ENCODE measurements around the gene RTN1. TPM values are rescaled to one million over a fixed set of nuclear protein-coding genes. Genes with fewer than 3 reads are reported as not detected.

The RTN1 gene
- total RNA-seq, 1 donor from 2014 or later = 0.80 TPM

- H3K4me3 ChIP-seq = no peak overlapping the region
- H3K9me3 ChIP-seq (replicated peaks) = no peaks in the 10 kb centered on the region
- DNase-seq = no peak
- no peak overlapping the region for H3K27ac ChIP-seq (replicated peaks)
- no peak for TF ChIP-seq CTCF (IDR thresholded peaks at IDR 0.05; ENCODE audit: borderline replicate concordance)
- H3K27me3 ChIP-seq (ENCODE audit: low read depth) = no peaks in the 10 kb centered on the region
- no peaks in the 10 kb centered on the region for H3K36me3 ChIP-seq
- intact Hi-C loops (cut with micrococcal nuclease) = no loop called here
- H3K4me1 ChIP-seq = no peaks in the 10 kb centered on the region
Observed at GRCh38 chr14:59600211-59600945, 270.2 kb downstream of the RTN1 start.

DNA sequence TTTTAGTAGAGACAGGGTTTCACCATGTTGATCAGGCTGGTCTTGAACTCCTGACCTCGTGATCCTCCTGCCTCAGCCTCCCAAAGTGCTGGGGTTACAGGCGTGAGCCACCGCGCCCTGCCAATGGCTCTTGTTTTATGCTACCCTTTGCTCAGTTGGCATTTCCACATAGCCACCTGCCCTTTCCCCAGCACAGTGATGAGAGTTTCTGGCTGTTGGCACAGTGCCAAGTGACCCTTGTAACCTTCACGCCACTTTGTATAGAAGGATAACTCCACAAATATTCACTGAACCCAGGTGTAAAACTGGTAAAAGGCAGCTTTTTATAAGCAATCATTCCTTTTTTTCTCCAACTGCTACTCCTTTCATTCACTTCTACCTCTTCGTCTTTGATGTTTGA lies 275.5 kb downstream of the RTN1 start:
- no peak for DNase-seq
- no peak overlapping the region for H3K27ac ChIP-seq (replicated peaks)
- H3K9me3 ChIP-seq (replicated peaks) = peaks cover 6% of the 10 kb centered on the region
- H3K4me1 ChIP-seq = no peaks in the 10 kb centered on the region
- TF ChIP-seq CTCF (IDR thresholded peaks at IDR 0.05; ENCODE audit: borderline replicate concordance) = no peak
- H3K27me3 ChIP-seq (ENCODE audit: low read depth) = peaks cover 5% of the 10 kb centered on the region
- intact Hi-C loops (cut with micrococcal nuclease) = no loop called here
- H3K36me3 ChIP-seq = no peaks in the 10 kb centered on the region
- H3K4me3 ChIP-seq = no peak overlapping the region

DNA sequence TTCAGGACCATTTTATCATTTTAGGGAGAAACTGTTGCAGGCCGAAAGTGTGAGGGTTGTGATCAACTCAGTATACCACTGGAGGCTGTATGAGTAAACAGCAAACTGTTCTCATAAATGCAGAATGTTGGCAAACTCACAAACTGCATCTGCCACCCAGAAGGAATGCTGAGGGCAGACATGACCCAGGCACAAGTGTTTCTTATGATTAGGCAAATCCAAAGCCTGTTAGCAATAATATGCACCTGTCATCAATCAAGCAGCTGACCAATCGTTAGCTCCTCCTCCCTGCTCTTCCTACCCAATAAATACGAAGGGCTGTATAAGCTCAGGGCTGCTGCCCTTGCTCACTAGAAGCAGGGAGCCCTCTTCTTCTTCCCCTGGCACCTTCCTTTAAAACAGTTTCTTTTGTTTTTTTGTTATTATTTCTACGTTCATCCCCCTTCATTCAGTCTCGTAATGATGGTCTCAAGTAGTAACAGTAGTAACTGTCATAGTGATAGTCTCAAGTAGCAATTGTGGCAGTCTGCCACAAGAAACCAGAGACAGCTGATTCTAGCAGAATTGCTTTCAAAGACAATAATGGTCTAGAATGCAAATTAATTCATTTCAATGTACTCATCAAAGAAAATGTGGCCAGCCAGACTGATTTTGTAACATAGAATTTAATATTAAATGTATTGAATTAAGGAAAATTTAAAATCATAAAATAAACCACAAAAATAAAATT lies 278.8 kb downstream of the RTN1 start:
- Histone ChIP-seq H3K4me1 (no peaks in the 10 kb centered on the region), H3K27me3 (ENCODE audit: low read depth) (peaks cover 5% of the 10 kb centered on the region), H3K9me3 (replicated peaks) (peaks cover 6% of the 10 kb centered on the region), H3K27ac (replicated peaks) (no peak overlapping the region), H3K36me3 (no peaks in the 10 kb centered on the region), H3K4me3 (no peak overlapping the region)
- intact Hi-C loops (cut with micrococcal nuclease) = no loop called here
- no peak for TF ChIP-seq CTCF (IDR thresholded peaks at IDR 0.05; ENCODE audit: borderline replicate concordance)
- no peak for DNase-seq

GRCh38 chr14:59588101-59588500 lies 282.5 kb downstream of the RTN1 start:
- no peak overlapping the region for H3K27ac ChIP-seq (replicated peaks)
- no peak for DNase-seq
- intact Hi-C loops (cut with micrococcal nuclease) = no loop called here
- peaks cover 6% of the 10 kb centered on the region for H3K9me3 ChIP-seq (replicated peaks)
- H3K36me3 ChIP-seq = no peaks in the 10 kb centered on the region
- no peak overlapping the region for H3K4me3 ChIP-seq
- H3K27me3 ChIP-seq (ENCODE audit: low read depth) = no peaks in the 10 kb centered on the region
- TF ChIP-seq CTCF (IDR thresholded peaks at IDR 0.05; ENCODE audit: borderline replicate concordance) = no peak
- H3K4me1 ChIP-seq = no peaks in the 10 kb centered on the region

DNA sequence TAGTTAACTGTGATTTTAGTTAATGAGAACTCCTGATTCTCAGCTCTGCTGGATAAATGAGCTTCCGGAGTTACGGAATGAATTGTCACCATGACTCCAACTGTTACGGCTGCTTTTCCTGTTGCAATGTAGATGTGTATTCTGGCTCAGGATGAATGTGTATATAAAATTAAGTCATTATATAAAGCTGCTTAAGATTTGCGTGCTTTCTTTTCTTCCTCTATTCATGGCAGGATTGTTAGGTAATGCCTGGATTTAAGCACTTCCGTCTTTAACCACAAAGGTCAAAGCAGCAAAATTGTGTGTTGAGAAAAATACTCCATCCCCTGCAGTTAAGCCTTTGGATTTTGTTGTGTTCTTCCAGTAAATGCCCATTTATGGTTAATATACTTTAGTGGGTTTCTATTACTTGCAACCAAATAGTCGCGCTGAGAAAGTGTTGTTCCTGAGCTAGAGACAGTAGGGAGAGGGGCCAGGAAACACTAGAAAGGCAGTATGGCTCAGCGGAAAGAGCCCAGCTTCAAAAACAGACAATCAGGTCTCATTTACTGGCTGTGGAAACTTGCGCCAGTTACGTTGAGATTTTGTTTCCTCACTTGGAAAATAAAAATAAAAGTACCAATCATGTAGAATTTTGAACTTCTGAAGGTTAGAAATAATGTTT lies 284.6 kb downstream of the RTN1 start:
- no peaks in the 10 kb centered on the region for H3K4me1 ChIP-seq
- H3K27ac ChIP-seq (replicated peaks) = no peak overlapping the region
- peaks cover under 1% of the 10 kb centered on the region for H3K27me3 ChIP-seq (ENCODE audit: low read depth)
- intact Hi-C loops (cut with micrococcal nuclease) = no loop called here
- H3K36me3 ChIP-seq = no peaks in the 10 kb centered on the region
- no peak for DNase-seq
- H3K9me3 ChIP-seq (replicated peaks) = no peaks in the 10 kb centered on the region
- no peak overlapping the region for H3K4me3 ChIP-seq
- TF ChIP-seq CTCF (IDR thresholded peaks at IDR 0.05; ENCODE audit: borderline replicate concordance) = no peak

Data from left ventricle myocardium inferior (tissue), 1 donor.